Astrocyte of the cerebellum (primary cell): ENCODE measurements around the gene TRPT1.

Source experiments
- DNase-seq: peaks from one replicate; pipeline ENCODE4 v3.0.0-alpha.2; 2011; ENCODE audit warnings: low read depth
- H3K4me3 ChIP-seq: 2 replicates; pipeline ENCODE4 v1.5.1; 2011; ENCODE audit warnings: mild to moderate bottlenecking, low read depth, low read length, moderate library complexity
- CTCF ChIP-seq: IDR thresholded peaks from 2 replicates; pipeline ENCODE4 v1.5.1; 2012; ENCODE audit warnings: low read length, low read depth, moderate library complexity, mild to moderate bottlenecking; ENCODE audit errors: missing control alignments
- in situ Hi-C: cut with HindIII; loops from 2 replicates; pipeline ENCODE4 v1.10.0; 2017; ENCODE audit warnings: low sequenced_read_pairs

TRPT1 gene

GRCh38 chr11:64186492-64187165 is 39.4 kb downstream of the TRPT1 start:
- in situ Hi-C loops = no loop called here
- TF ChIP-seq CTCF = no peak
- no peak for DNase-seq
- H3K4me3 ChIP-seq = no peak overlapping the region

GRCh38 chr11:64185693-64186491 is 40.1 kb downstream of the TRPT1 start, which contains the start of gene STIP1:
Gene STIP1 (plus strand): TSS chr11:64186171. CDS start chr11:64186262, 91 bp downstream.
- peak; percentile 100 for DNase-seq
- peak; percentile 47 for TF ChIP-seq CTCF
- H3K4me3 ChIP-seq = peak within 1 kb of the TSS; percentile 49
- in situ Hi-C loops = no loop called here

- in situ Hi-C loops = no loop called here
- DNase-seq = peak; percentile 44
- peak overlapping the region; percentile 49 for H3K4me3 ChIP-seq
- peak; percentile 32 for TF ChIP-seq CTCF
Observed at GRCh38 chr11:64185175-64185692, 40.8 kb downstream of the TRPT1 start.

- TF ChIP-seq CTCF = no peak
- DNase-seq = no peak
- in situ Hi-C loops = no loop called here
- no peak overlapping the region for H3K4me3 ChIP-seq
Observed at GRCh38 chr11:64183890-64184289, 42.1 kb downstream of the TRPT1 start.

- no peak for TF ChIP-seq CTCF
- H3K4me3 ChIP-seq = peak overlapping the region; percentile 9
- peak; percentile 62 for DNase-seq
- in situ Hi-C loops = no loop called here
Observed at GRCh38 chr11:64181506-64182411, 44.2 kb downstream of the TRPT1 start.

GRCh38 chr11:64180891-64181290 is 45.1 kb downstream of the TRPT1 start:
- in situ Hi-C loops = no loop called here
- no peak overlapping the region for H3K4me3 ChIP-seq
- no peak for TF ChIP-seq CTCF
- DNase-seq = no peak
